ENCODE measurements around the gene ATP6V1D. TPM values are rescaled to one million over a fixed set of nuclear protein-coding genes. Genes with fewer than 3 reads are reported as not detected.

Gene ATP6V1D
- total RNA-seq, 2 donors from 2014 or later, result 94.3 to 101 TPM

DNA sequence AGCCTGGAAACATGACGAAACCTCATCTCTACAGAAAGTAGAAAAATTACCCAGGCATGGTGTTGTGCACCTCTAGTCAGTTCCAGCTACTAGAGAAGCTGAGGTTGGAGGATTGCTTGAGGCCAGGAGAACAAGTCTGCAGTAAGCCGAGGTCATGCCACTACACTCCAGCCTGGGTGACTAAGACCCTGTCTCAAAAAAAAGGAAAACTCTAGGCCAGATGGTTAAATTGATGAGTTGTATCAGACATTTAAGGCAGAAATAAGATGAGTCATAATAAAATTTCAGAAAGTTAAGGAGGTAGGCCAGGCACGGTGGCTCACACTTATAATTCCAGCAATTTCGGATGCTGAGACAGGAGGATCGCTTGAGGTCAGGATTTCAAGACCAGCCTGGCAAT, 11.2 kb upstream of the ATP6V1D start:
- H3K27me3 ChIP-seq (replicated peaks; ENCODE audit: insufficient read depth), result no peaks in the 10 kb centered on the region
- TF ChIP-seq POLR2A (IDR thresholded peaks at IDR 0.05) (no peak), POLR2AphosphoS5 (IDR thresholded peaks at IDR 0.05) (no peak)
- TF ChIP-seq, protein P1, sequence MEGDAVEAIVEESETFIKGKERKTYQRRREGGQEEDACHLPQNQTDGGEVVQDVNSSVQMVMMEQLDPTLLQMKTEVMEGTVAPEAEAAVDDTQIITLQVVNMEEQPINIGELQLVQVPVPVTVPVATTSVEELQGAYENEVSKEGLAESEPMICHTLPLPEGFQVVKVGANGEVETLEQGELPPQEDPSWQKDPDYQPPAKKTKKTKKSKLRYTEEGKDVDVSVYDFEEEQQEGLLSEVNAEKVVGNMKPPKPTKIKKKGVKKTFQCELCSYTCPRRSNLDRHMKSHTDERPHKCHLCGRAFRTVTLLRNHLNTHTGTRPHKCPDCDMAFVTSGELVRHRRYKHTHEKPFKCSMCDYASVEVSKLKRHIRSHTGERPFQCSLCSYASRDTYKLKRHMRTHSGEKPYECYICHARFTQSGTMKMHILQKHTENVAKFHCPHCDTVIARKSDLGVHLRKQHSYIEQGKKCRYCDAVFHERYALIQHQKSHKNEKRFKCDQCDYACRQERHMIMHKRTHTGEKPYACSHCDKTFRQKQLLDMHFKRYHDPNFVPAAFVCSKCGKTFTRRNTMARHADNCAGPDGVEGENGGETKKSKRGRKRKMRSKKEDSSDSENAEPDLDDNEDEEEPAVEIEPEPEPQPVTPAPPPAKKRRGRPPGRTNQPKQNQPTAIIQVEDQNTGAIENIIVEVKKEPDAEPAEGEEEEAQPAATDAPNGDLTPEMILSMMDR (IDR thresholded peaks at IDR 0.05), result no peak
- WGBS, result 98% methylated on average over 5 of the region's 5 CpGs
- peaks cover 0 to 6% of the 10 kb centered on the region in 2 donors for H3K36me3 ChIP-seq
- H3K4me1 ChIP-seq (replicated peaks), result no peaks in the 10 kb centered on the region
- intact Hi-C loops (cut with DNase I), result no loop called here
- H3K27ac ChIP-seq, result no peak overlapping the region
- no peak overlapping the region for H3K4me3 ChIP-seq
- H3K9me3 ChIP-seq, result no peaks in the 10 kb centered on the region
- no peak for DNase-seq (ENCODE audit: low spot score)

DNA sequence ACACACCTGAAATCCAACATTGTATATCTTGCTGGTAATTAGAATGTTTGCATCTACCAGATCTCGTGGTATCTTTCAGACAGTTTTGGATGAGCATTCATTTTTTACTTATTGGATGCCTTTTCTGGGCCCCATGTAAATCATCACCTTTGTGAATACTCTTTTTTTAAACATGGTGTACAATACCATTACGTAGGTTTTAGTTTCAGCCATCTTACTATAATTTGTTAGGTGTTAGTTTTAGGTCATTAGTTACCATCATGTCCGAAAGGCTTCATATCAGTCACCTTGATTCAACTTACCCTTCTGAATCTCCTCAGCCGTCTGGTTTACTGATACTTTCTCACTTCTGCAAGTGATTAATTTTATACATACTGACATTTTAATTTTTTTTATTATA, 5.9 kb upstream of the ATP6V1D start:
- peaks cover 4% of the 10 kb centered on the region for H3K4me1 ChIP-seq (replicated peaks)
- WGBS, result 88% methylated on average over 4 of the region's 4 CpGs

DNA sequence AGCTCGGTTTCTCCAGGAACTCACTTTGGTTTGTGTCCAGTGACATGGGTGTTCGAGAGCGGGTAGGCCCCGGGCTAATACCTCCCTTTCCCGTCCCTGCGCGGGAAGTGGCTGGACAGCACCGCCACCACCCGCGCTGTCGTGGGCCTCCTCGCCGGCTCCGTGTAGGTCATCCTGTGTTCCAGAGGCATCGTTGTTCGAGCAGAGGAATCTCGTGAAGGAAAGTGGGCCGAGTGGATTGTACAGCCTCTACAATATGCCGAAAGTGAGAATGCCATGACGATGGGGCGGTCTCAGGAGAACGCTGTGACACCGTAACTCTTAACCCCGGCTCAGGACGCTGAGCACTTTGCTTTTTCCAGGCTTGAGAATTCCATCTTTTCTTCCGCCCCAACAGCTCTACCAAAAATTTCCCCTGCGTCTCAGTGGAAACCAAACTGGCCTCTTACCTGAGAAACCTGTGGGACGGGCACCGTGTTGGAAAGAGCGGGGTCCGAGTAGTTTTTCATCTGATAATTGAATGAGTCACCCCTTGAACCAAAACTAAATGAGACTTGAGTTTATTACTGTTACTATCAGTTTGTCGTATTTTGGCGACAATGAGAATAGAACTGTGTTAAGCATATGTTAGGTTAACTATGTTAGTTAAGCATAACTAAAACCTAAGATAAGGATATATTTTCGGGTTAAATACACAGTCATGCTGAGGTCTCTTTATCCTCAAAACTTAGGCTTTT, 1.0 kb upstream of the ATP6V1D start:
- DNase-seq (ENCODE audit: low spot score), result no peak
- no peaks in the 10 kb centered on the region for H3K9me3 ChIP-seq
- H3K4me1 ChIP-seq (replicated peaks), result peaks cover 4% of the 10 kb centered on the region
- 1% methylated on average over 34 of the region's 34 CpGs for WGBS
- intact Hi-C loops (cut with DNase I), result no loop called here
- no peaks in the 10 kb centered on the region for H3K27me3 ChIP-seq (replicated peaks; ENCODE audit: insufficient read depth)
- peak overlapping the region; percentile 92 to 97 for H3K27ac ChIP-seq
- TF ChIP-seq, protein P1 (IDR thresholded peaks at IDR 0.05), result no peak
- TF ChIP-seq POLR2A (IDR thresholded peaks at IDR 0.05), result no peak
- H3K4me3 ChIP-seq, result peak overlapping the region; percentile 66 to 75
- H3K36me3 ChIP-seq, result no peaks in the 10 kb centered on the region

More for the DNA sequence above, 5.9 kb upstream of the ATP6V1D start:
- H3K9me3 ChIP-seq, result no peaks in the 10 kb centered on the region
- TF ChIP-seq POLR2A (IDR thresholded peaks at IDR 0.05) (no peak), POLR2AphosphoS5 (IDR thresholded peaks at IDR 0.05) (no peak)
- TF ChIP-seq, protein P1 (IDR thresholded peaks at IDR 0.05), result no peak
- H3K27me3 ChIP-seq (replicated peaks; ENCODE audit: insufficient read depth), result no peaks in the 10 kb centered on the region
- no peak overlapping the region for H3K27ac ChIP-seq
- H3K36me3 ChIP-seq, result peaks cover 0 to 6% of the 10 kb centered on the region in 2 donors
- intact Hi-C loops (cut with DNase I), result no loop called here
- H3K4me3 ChIP-seq, result no peak overlapping the region
- DNase-seq (ENCODE audit: low spot score), result no peak

DNA sequence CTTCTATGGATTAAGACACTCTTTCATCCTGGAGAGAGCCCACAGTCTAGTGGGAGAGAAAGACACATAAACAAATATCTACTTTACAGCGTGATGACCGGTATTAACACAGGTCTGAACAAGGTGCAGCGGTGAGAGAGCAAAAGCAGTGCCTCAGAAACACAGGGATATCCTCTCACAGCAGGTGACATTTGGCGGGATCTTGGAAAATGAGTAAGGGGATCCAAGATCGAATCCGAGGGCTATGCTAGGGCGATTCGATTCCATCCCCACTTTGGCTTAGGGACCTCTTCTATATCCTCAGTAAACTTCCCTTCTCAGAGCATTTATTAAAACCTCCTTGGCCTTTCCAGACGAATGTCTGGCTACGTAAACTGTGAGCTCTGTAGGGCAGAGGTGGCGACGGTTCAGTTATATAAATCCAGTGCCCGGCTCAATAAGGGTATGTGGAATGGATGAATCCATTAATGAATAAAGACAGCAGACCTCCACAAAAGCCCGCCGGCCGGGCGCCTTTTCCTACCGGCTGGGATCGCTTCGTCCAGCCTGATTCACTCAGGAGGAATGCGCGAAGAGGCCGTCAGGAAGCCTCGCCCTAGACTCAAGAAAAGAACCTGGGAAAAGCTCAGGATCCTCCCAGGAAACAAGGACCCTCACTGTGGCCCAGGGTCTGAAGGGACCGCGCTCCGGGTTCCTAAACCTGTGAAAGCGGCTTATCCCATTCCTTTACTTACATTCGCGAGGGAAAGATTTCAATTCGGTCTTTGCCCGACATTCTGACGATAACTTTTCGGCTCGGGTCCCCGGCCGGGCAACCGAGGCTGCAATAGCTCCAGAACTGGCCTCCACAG, 455 bp downstream of the ATP6V1D start:
- 1% methylated on average over 38 of the region's 38 CpGs for WGBS
- H3K9me3 ChIP-seq, result no peaks in the 10 kb centered on the region
- TF ChIP-seq POLR2A (IDR thresholded peaks at IDR 0.05) (peak; percentile 59), POLR2AphosphoS5 (IDR thresholded peaks at IDR 0.05) (no peak)
- H3K4me1 ChIP-seq (replicated peaks), result peaks cover 4% of the 10 kb centered on the region
- no peak for DNase-seq (ENCODE audit: low spot score)
- no peaks in the 10 kb centered on the region for H3K36me3 ChIP-seq
- no peaks in the 10 kb centered on the region for H3K27me3 ChIP-seq (replicated peaks; ENCODE audit: insufficient read depth)
- intact Hi-C loops (cut with DNase I), result no loop called here
- H3K27ac ChIP-seq, result peak overlapping the region; percentile 92 to 97
- peak overlapping the region; percentile 66 to 75 for H3K4me3 ChIP-seq

DNA sequence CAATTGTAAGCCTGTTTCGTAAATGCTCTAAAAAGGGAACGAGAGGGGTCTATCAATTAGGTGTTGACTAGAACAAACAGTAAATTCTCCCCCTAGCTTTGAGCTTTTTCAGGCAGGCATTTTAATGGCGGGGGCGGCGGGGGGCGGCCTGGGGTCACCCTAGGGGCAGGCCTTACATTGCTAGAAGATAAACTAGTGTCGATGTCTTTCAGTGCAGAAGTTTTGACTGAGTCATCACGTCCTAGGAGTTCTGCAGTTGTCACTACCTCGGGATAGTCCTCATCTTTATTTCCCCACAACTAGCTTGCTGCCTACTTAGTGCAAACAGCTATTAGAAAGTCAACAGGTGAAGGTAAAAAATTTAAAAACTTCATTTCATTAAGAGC, 1.6 kb downstream of the ATP6V1D start:
- Histone ChIP-seq H3K27ac (no peak overlapping the region), H3K9me3 (no peaks in the 10 kb centered on the region), H3K4me1 (replicated peaks) (peaks cover 4% of the 10 kb centered on the region), H3K4me3 (peak overlapping the region in 1 of 2 donors; percentile 1), H3K36me3 (no peaks in the 10 kb centered on the region), H3K27me3 (replicated peaks; ENCODE audit: insufficient read depth) (no peaks in the 10 kb centered on the region)
- 48% methylated on average over 9 of the region's 9 CpGs for WGBS
- TF ChIP-seq, protein P1 (IDR thresholded peaks at IDR 0.05), result no peak
- TF ChIP-seq POLR2AphosphoS5 (IDR thresholded peaks at IDR 0.05), result no peak
- intact Hi-C loops (cut with DNase I), result no loop called here
- DNase-seq (ENCODE audit: low spot score), result no peak
